ENCODE data around the gene TLR10.

DNA sequence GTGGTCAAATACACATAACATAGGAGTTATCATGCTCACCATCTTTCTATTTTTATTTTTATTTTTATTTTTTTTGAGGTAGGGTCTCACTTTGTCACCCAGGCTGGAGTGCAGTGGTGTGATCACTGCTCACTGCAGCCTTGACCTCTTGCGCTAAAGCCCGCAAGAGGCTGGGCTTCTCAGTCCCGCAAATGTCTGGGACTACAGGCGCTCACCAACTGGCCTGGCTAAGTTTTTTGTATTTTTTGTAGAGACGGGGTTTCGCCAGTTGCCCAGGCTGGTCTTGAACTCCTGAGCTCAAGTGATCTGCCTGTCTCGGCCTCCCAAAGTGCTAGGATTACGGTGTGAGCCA lies 295 bp upstream of the TLR10 start:
- TF ChIP-seq CTCF (IDR thresholded peaks at IDR 0.05 in 8 of 11, conservative IDR thresholded peaks at IDR 0.05 in 3 of 11) (peak in 4 of 11 experiments; percentile 25 to 41 (median 35)), POLR2A (IDR thresholded peaks at IDR 0.05) (no peak)
